ENCODE results near the gene GJA8.
"Not testable (repeated sequence)": the region's sequence is repeated elsewhere in the genome, so short reads cannot be mapped to it uniquely, and the experiment has no call there.

GRCh38 chr1:147942563-147942962, 40.0 kb downstream of the GJA8 start:
- TF ChIP-seq CTCF, POLR2A (IDR thresholded peaks at IDR 0.05): not testable (repeated sequence)

Data from breast epithelium (tissue), 3 donors.